Measurements from ENCODE around the gene SLIT3. TPM values are rescaled to one million over a fixed set of nuclear protein-coding genes. Genes with fewer than 3 reads are reported as not detected.

SLIT3 gene
- total and polyA plus RNA-seq, 5 donors from 2014 or later = not detected

- no peaks in the 10 kb centered on the region for H3K4me1 Mint-ChIP-seq
- H3K4me1 ChIP-seq (ENCODE audit: control insufficient read depth, insufficient read depth, low read length, poor library complexity, severe bottlenecking) = no peaks in the 10 kb centered on the region
- H3K36me3 ChIP-seq (ENCODE audit: control insufficient read depth, insufficient read depth, low read length) = no peaks in the 10 kb centered on the region
- no peaks in the 10 kb centered on the region for H3K27me3 Mint-ChIP-seq
- no peak for ATAC-seq (ENCODE audit: low read depth in 2 of 2)
- no peak overlapping the region for H3K4me3 ChIP-seq (ENCODE audit: low read depth, low read length)
- H3K36me3 Mint-ChIP-seq = no peaks in the 10 kb centered on the region
- no peak overlapping the region for H3K27ac Mint-ChIP-seq
- no peak for DNase-seq
- H3K4me3 Mint-ChIP-seq = no peak overlapping the region
- H3K27me3 ChIP-seq (ENCODE audit: control insufficient read depth, insufficient read depth, low read length) = peaks cover 5% of the 10 kb centered on the region
- H3K27ac ChIP-seq (ENCODE audit: insufficient read depth, low read length, poor library complexity, severe bottlenecking) = no peak overlapping the region
- H3K9me3 Mint-ChIP-seq = peaks cover 0 to 1% (median 0%) of the 10 kb centered on the region in 7 donors
- H3K9me3 ChIP-seq (ENCODE audit: control insufficient read depth in 2 of 2, low read length in 2 of 2) = no peaks in the 10 kb centered on the region
Observed at GRCh38 chr5:169001394-169001793, 299.5 kb downstream of the SLIT3 start.

GRCh38 chr5:168995024-168995423 is 305.9 kb downstream of the SLIT3 start:
- H3K4me3 Mint-ChIP-seq = no peak overlapping the region
- H3K27me3 Mint-ChIP-seq = peaks cover 10% of the 10 kb centered on the region
- no peak overlapping the region for H3K27ac Mint-ChIP-seq
- Histone ChIP-seq H3K4me1 (ENCODE audit: control insufficient read depth, insufficient read depth, low read length, poor library complexity, severe bottlenecking) (no peaks in the 10 kb centered on the region), H3K36me3 (ENCODE audit: control insufficient read depth, insufficient read depth, low read length) (no peaks in the 10 kb centered on the region), H3K9me3 (ENCODE audit: control insufficient read depth in 2 of 2, low read length in 2 of 2) (no peaks in the 10 kb centered on the region), H3K27me3 (ENCODE audit: control insufficient read depth, insufficient read depth, low read length) (no peaks in the 10 kb centered on the region), H3K4me3 (ENCODE audit: low read depth, low read length) (no peak overlapping the region), H3K27ac (ENCODE audit: insufficient read depth, low read length, poor library complexity, severe bottlenecking) (no peak overlapping the region)
- no peaks in the 10 kb centered on the region for H3K36me3 Mint-ChIP-seq
- no peaks in the 10 kb centered on the region for H3K9me3 Mint-ChIP-seq
- H3K4me1 Mint-ChIP-seq = no peaks in the 10 kb centered on the region
- no peak for ATAC-seq (ENCODE audit: low read depth in 2 of 2)
- no peak for DNase-seq

GRCh38 chr5:168992687-168993086 is 308.3 kb downstream of the SLIT3 start:
- H3K4me1 Mint-ChIP-seq = peaks cover 0 to under 1% (median under 1%) of the 10 kb centered on the region in 4 donors
- ATAC-seq (ENCODE audit: low read depth in 2 of 2) = no peak
- no peak overlapping the region for H3K27ac ChIP-seq (ENCODE audit: insufficient read depth, low read length, poor library complexity, severe bottlenecking)
- no peak overlapping the region for H3K27ac Mint-ChIP-seq
- H3K9me3 Mint-ChIP-seq = no peaks in the 10 kb centered on the region
- peaks cover 24% of the 10 kb centered on the region for H3K27me3 Mint-ChIP-seq
- no peak for DNase-seq
- H3K4me3 ChIP-seq (ENCODE audit: low read depth, low read length) = no peak overlapping the region
- no peaks in the 10 kb centered on the region for H3K36me3 ChIP-seq (ENCODE audit: control insufficient read depth, insufficient read depth, low read length)
- no peaks in the 10 kb centered on the region for H3K9me3 ChIP-seq (ENCODE audit: control insufficient read depth in 2 of 2, low read length in 2 of 2)
- no peaks in the 10 kb centered on the region for H3K27me3 ChIP-seq (ENCODE audit: control insufficient read depth, insufficient read depth, low read length)
- H3K36me3 Mint-ChIP-seq = no peaks in the 10 kb centered on the region
- no peak overlapping the region for H3K4me3 Mint-ChIP-seq
- H3K4me1 ChIP-seq (ENCODE audit: control insufficient read depth, insufficient read depth, low read length, poor library complexity, severe bottlenecking) = peaks cover under 1% of the 10 kb centered on the region

DNA sequence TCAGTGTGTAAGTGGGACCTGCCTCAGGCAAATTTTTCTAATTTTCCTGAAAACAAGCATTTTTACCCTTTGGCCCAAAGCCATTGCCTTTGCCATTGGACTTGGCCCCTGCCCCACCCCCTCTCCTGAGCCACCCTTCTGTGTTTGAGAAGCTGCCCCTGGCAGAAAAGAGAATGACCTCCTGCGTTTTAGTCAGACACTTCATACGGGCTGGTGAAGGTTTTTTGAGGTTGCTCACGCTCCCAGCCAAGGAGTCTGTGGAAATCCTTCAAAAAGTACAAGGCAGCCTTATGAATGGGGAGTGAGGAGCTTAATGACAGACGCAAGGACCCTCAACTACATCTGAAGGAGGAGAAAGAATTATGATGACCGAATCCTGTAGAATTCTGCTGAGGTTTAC is 308.9 kb downstream of the SLIT3 start:
- H3K36me3 ChIP-seq (ENCODE audit: control insufficient read depth, insufficient read depth, low read length) = no peaks in the 10 kb centered on the region
- Mint-ChIP-seq H3K9me3 (no peaks in the 10 kb centered on the region), H3K36me3 (no peaks in the 10 kb centered on the region), H3K27me3 (peaks cover 30% of the 10 kb centered on the region), H3K4me3 (no peak overlapping the region), H3K27ac (no peak overlapping the region), H3K4me1 (peaks cover 0 to 3% (median 2%) of the 10 kb centered on the region in 4 donors)
- H3K4me1 ChIP-seq (ENCODE audit: control insufficient read depth, insufficient read depth, low read length, poor library complexity, severe bottlenecking) = peaks cover 3% of the 10 kb centered on the region
- no peak overlapping the region for H3K27ac ChIP-seq (ENCODE audit: insufficient read depth, low read length, poor library complexity, severe bottlenecking)
- DNase-seq (no peak), ATAC-seq (ENCODE audit: low read depth in 2 of 2) (no peak)
- no peaks in the 10 kb centered on the region for H3K9me3 ChIP-seq (ENCODE audit: control insufficient read depth in 2 of 2, low read length in 2 of 2)
- no peak overlapping the region for H3K4me3 ChIP-seq (ENCODE audit: low read depth, low read length)
- H3K27me3 ChIP-seq (ENCODE audit: control insufficient read depth, insufficient read depth, low read length) = no peaks in the 10 kb centered on the region

- Histone ChIP-seq H3K4me1 (ENCODE audit: control insufficient read depth, insufficient read depth, low read length, poor library complexity, severe bottlenecking) (peaks cover 3% of the 10 kb centered on the region), H3K27ac (ENCODE audit: insufficient read depth, low read length, poor library complexity, severe bottlenecking) (no peak overlapping the region), H3K9me3 (ENCODE audit: control insufficient read depth in 2 of 2, low read length in 2 of 2) (no peaks in the 10 kb centered on the region), H3K36me3 (ENCODE audit: control insufficient read depth, insufficient read depth, low read length) (no peaks in the 10 kb centered on the region), H3K27me3 (ENCODE audit: control insufficient read depth, insufficient read depth, low read length) (no peaks in the 10 kb centered on the region), H3K4me3 (ENCODE audit: low read depth, low read length) (no peak overlapping the region)
- no peak for ATAC-seq (ENCODE audit: low read depth in 2 of 2)
- H3K27me3 Mint-ChIP-seq = peaks cover 32% of the 10 kb centered on the region
- no peak overlapping the region for H3K27ac Mint-ChIP-seq
- no peaks in the 10 kb centered on the region for H3K9me3 Mint-ChIP-seq
- H3K4me3 Mint-ChIP-seq = no peak overlapping the region
- no peaks in the 10 kb centered on the region for H3K36me3 Mint-ChIP-seq
- no peak for DNase-seq
- H3K4me1 Mint-ChIP-seq = peaks cover 0 to 3% (median 2%) of the 10 kb centered on the region in 4 donors
Observed at GRCh38 chr5:168991311-168991710, 309.6 kb downstream of the SLIT3 start.

- Mint-ChIP-seq H3K36me3 (no peaks in the 10 kb centered on the region), H3K27ac (no peak overlapping the region), H3K4me3 (no peak overlapping the region), H3K4me1 (peaks cover 0 to 3% (median 2%) of the 10 kb centered on the region in 4 donors), H3K9me3 (no peaks in the 10 kb centered on the region), H3K27me3 (peaks cover 32% of the 10 kb centered on the region)
- no peaks in the 10 kb centered on the region for H3K9me3 ChIP-seq (ENCODE audit: control insufficient read depth in 2 of 2, low read length in 2 of 2)
- peaks cover 3% of the 10 kb centered on the region for H3K4me1 ChIP-seq (ENCODE audit: control insufficient read depth, insufficient read depth, low read length, poor library complexity, severe bottlenecking)
- H3K27me3 ChIP-seq (ENCODE audit: control insufficient read depth, insufficient read depth, low read length) = no peaks in the 10 kb centered on the region
- no peak overlapping the region for H3K27ac ChIP-seq (ENCODE audit: insufficient read depth, low read length, poor library complexity, severe bottlenecking)
- DNase-seq (no peak), ATAC-seq (ENCODE audit: low read depth in 2 of 2) (no peak)
- no peak overlapping the region for H3K4me3 ChIP-seq (ENCODE audit: low read depth, low read length)
- no peaks in the 10 kb centered on the region for H3K36me3 ChIP-seq (ENCODE audit: control insufficient read depth, insufficient read depth, low read length)
Observed at GRCh38 chr5:168990679-168991078, 310.3 kb downstream of the SLIT3 start.

DNA sequence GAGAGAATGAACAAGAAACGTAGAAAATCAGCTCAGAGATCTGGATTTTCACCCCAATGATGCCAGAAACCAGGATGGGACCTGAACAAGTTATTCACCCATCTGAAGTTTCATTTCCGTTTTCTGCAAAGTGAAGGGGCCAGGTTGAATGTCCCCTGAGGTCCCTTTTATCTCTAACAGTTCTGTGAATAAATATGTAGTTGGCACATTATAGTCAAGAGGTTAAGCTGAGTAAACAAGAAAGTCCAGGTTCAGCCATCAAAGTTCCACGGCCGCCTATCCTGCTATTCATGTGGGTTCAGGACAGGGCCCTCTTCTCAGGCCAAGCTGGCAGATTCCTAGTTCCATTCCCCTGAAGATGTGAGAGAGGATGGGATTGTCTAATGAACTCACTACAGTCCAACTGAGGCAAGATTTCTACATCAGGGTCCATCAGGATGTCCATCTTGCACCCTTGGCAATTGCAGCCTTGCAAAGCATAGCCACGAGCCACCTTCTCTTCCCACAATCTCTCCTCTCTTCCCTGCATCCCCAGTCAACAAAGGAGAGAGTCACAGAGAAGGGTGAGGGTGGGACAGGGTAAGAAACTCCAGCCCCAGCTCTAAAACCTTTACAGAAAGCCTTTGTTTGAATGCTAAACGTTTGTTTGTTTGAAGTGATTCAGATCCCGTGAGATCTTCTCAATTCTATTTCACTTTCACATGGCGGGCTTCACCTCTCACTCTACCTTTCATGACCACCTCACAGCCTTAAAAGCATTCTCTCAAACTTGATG is 311.0 kb downstream of the SLIT3 start:
- no peaks in the 10 kb centered on the region for H3K27me3 ChIP-seq (ENCODE audit: control insufficient read depth, insufficient read depth, low read length)
- H3K4me3 Mint-ChIP-seq = no peak overlapping the region
- peaks cover 3% of the 10 kb centered on the region for H3K4me1 ChIP-seq (ENCODE audit: control insufficient read depth, insufficient read depth, low read length, poor library complexity, severe bottlenecking)
- H3K36me3 ChIP-seq (ENCODE audit: control insufficient read depth, insufficient read depth, low read length) = no peaks in the 10 kb centered on the region
- ATAC-seq (ENCODE audit: low read depth in 2 of 2) (no peak), DNase-seq (no peak)
- H3K4me3 ChIP-seq (ENCODE audit: low read depth, low read length) = no peak overlapping the region
- peaks cover 0 to 3% (median 2%) of the 10 kb centered on the region in 4 donors for H3K4me1 Mint-ChIP-seq
- no peaks in the 10 kb centered on the region for H3K36me3 Mint-ChIP-seq
- no peak overlapping the region for H3K27ac Mint-ChIP-seq
- no peaks in the 10 kb centered on the region for H3K9me3 Mint-ChIP-seq
- H3K27ac ChIP-seq (ENCODE audit: insufficient read depth, low read length, poor library complexity, severe bottlenecking) = no peak overlapping the region
- peaks cover 38% of the 10 kb centered on the region for H3K27me3 Mint-ChIP-seq
- no peaks in the 10 kb centered on the region for H3K9me3 ChIP-seq (ENCODE audit: control insufficient read depth in 2 of 2, low read length in 2 of 2)

- no peak overlapping the region for H3K4me3 Mint-ChIP-seq
- no peak overlapping the region for H3K27ac Mint-ChIP-seq
- no peaks in the 10 kb centered on the region for H3K9me3 Mint-ChIP-seq
- no peaks in the 10 kb centered on the region for H3K9me3 ChIP-seq (ENCODE audit: control insufficient read depth in 2 of 2, low read length in 2 of 2)
- H3K27me3 ChIP-seq (ENCODE audit: control insufficient read depth, insufficient read depth, low read length) = no peaks in the 10 kb centered on the region
- no peak overlapping the region for H3K4me3 ChIP-seq (ENCODE audit: low read depth, low read length)
- DNase-seq (no peak), ATAC-seq (ENCODE audit: low read depth in 2 of 2) (no peak)
- H3K4me1 Mint-ChIP-seq = peaks cover 0 to 3% (median 2%) of the 10 kb centered on the region in 4 donors
- no peaks in the 10 kb centered on the region for H3K36me3 ChIP-seq (ENCODE audit: control insufficient read depth, insufficient read depth, low read length)
- H3K4me1 ChIP-seq (ENCODE audit: control insufficient read depth, insufficient read depth, low read length, poor library complexity, severe bottlenecking) = peaks cover 3% of the 10 kb centered on the region
- no peak overlapping the region for H3K27ac ChIP-seq (ENCODE audit: insufficient read depth, low read length, poor library complexity, severe bottlenecking)
- peaks cover 34% of the 10 kb centered on the region for H3K27me3 Mint-ChIP-seq
- H3K36me3 Mint-ChIP-seq = no peaks in the 10 kb centered on the region
Observed at GRCh38 chr5:168988699-168989098, 312.2 kb downstream of the SLIT3 start.

All from CD4-positive, CD25-positive, alpha-beta regulatory T cell (primary cell).